IgD-negative memory B cell (primary cell): Measurements from ENCODE around the gene LMX1B. TPM values are rescaled to one million over a fixed set of nuclear protein-coding genes. Genes with fewer than 3 reads are reported as not detected.
A peak's percentile ranks its signal among the peaks of the same experiment; 100 is the strongest.

Experiments used
- H3K27ac Mint-ChIP-seq, 3 donors: one replicate each; pipeline ENCODE4 v1.8.0; 2020 to 2022; ENCODE audit warnings: mild to moderate bottlenecking in 3 of 3, mixed read lengths in 3 of 3, moderate library complexity in 1 of 3
- H3K27me3 Mint-ChIP-seq: one replicate; pipeline ENCODE4 v1.8.0; 2021; ENCODE audit warnings: mixed read lengths
- H3K36me3 Mint-ChIP-seq: one replicate; pipeline ENCODE4 v1.8.0; 2020; ENCODE audit warnings: mild to moderate bottlenecking, mixed read lengths
- H3K4me1 Mint-ChIP-seq, 3 donors: one replicate each; pipeline ENCODE4 v1.8.0; 2020 to 2022; ENCODE audit warnings: mixed read lengths in 3 of 3, mild to moderate bottlenecking in 1 of 3
- H3K4me3 Mint-ChIP-seq, 4 donors: one replicate each; pipeline ENCODE4 v1.8.0; 2020 to 2022; ENCODE audit warnings: mild to moderate bottlenecking in 4 of 4, mixed read lengths in 4 of 4, moderate library complexity in 3 of 4
- H3K9me3 Mint-ChIP-seq, 3 donors: one replicate each; pipeline ENCODE4 v1.8.0; 2020 to 2021; ENCODE audit warnings: mixed read lengths in 3 of 3, mild to moderate bottlenecking in 1 of 3
- polyA plus RNA-seq: library from polyadenylated mRNA; unstranded; fragments of 300-500 nt; fragmentation: Illumina TruSeq; gene quantifications from one replicate; pipeline ENCODE4 v1.2.3, GENCODE V29; 2021

LMX1B gene
- polyA plus RNA-seq, 1 donor from 2014 or later, result not detected

GRCh38 chr9:126628146-126628545 lies 14.4 kb downstream of the LMX1B start:
- H3K36me3 Mint-ChIP-seq, result no peaks in the 10 kb centered on the region
- H3K27me3 Mint-ChIP-seq, result peaks cover 68% of the 10 kb centered on the region
- H3K27ac Mint-ChIP-seq, result no peak overlapping the region
- H3K9me3 Mint-ChIP-seq, result peaks cover 0 to 2% (median 0%) of the 10 kb centered on the region in 3 donors
- H3K4me3 Mint-ChIP-seq, result peak overlapping the region in 1 of 4 donors; percentile 54
- peaks cover 8 to 13% (median 11%) of the 10 kb centered on the region in 3 donors for H3K4me1 Mint-ChIP-seq

- Mint-ChIP-seq H3K4me1 (peaks cover 8 to 13% (median 11%) of the 10 kb centered on the region in 3 donors), H3K9me3 (peaks cover 0 to 2% (median 0%) of the 10 kb centered on the region in 3 donors), H3K4me3 (peak overlapping the region in 1 of 4 donors; percentile 54), H3K27ac (peak overlapping the region in 1 of 3 donors; percentile 42), H3K36me3 (no peaks in the 10 kb centered on the region), H3K27me3 (peaks cover 69% of the 10 kb centered on the region)
Measured at GRCh38 chr9:126628969-126629674, 15.4 kb downstream of the LMX1B start.

- Mint-ChIP-seq H3K27me3 (peaks cover 65% of the 10 kb centered on the region), H3K4me1 (peaks cover 5 to 13% (median 10%) of the 10 kb centered on the region in 3 donors), H3K27ac (peak overlapping the region in 1 of 3 donors; percentile 59), H3K4me3 (no peak overlapping the region), H3K9me3 (peaks cover 0 to 2% (median 0%) of the 10 kb centered on the region in 3 donors), H3K36me3 (no peaks in the 10 kb centered on the region)
Measured at GRCh38 chr9:126630458-126631237, 16.9 kb downstream of the LMX1B start.

GRCh38 chr9:126631254-126631653 lies 17.5 kb downstream of the LMX1B start:
- Mint-ChIP-seq H3K9me3 (peaks cover 0 to 2% (median 0%) of the 10 kb centered on the region in 3 donors), H3K27me3 (peaks cover 63% of the 10 kb centered on the region), H3K36me3 (no peaks in the 10 kb centered on the region), H3K4me1 (peaks cover 3 to 9% (median 7%) of the 10 kb centered on the region in 3 donors), H3K27ac (no peak overlapping the region), H3K4me3 (no peak overlapping the region)

GRCh38 chr9:126633881-126634558 lies 20.3 kb downstream of the LMX1B start:
- no peak overlapping the region for H3K27ac Mint-ChIP-seq
- H3K4me1 Mint-ChIP-seq, result peaks cover 0 to 5% (median 5%) of the 10 kb centered on the region in 3 donors
- no peaks in the 10 kb centered on the region for H3K9me3 Mint-ChIP-seq
- H3K4me3 Mint-ChIP-seq, result no peak overlapping the region
- H3K36me3 Mint-ChIP-seq, result no peaks in the 10 kb centered on the region
- H3K27me3 Mint-ChIP-seq, result peaks cover 58% of the 10 kb centered on the region

- H3K9me3 Mint-ChIP-seq, result no peaks in the 10 kb centered on the region
Measured at GRCh38 chr9:126635061-126635460, 21.3 kb downstream of the LMX1B start.

GRCh38 chr9:126635661-126636439 lies 22.1 kb downstream of the LMX1B start:
- H3K4me1 Mint-ChIP-seq, result peaks cover 0 to 5% (median 3%) of the 10 kb centered on the region in 3 donors
- no peak overlapping the region for H3K27ac Mint-ChIP-seq
- H3K4me3 Mint-ChIP-seq, result no peak overlapping the region
- H3K9me3 Mint-ChIP-seq, result no peaks in the 10 kb centered on the region
- H3K27me3 Mint-ChIP-seq, result peaks cover 50% of the 10 kb centered on the region
- H3K36me3 Mint-ChIP-seq, result no peaks in the 10 kb centered on the region

More at GRCh38 chr9:126635061-126635460, 21.3 kb downstream of the LMX1B start:
- H3K27me3 Mint-ChIP-seq, result peaks cover 57% of the 10 kb centered on the region
- H3K27ac Mint-ChIP-seq, result no peak overlapping the region
- no peak overlapping the region for H3K4me3 Mint-ChIP-seq
- peaks cover 0 to 5% (median 5%) of the 10 kb centered on the region in 3 donors for H3K4me1 Mint-ChIP-seq
- no peaks in the 10 kb centered on the region for H3K36me3 Mint-ChIP-seq

GRCh38 chr9:126636983-126637798 lies 23.5 kb downstream of the LMX1B start:
- Mint-ChIP-seq H3K4me1 (peaks cover 0 to 5% (median 3%) of the 10 kb centered on the region in 3 donors), H3K36me3 (no peaks in the 10 kb centered on the region), H3K27me3 (peaks cover 41% of the 10 kb centered on the region), H3K27ac (peak overlapping the region in 1 of 3 donors; percentile 40), H3K9me3 (no peaks in the 10 kb centered on the region), H3K4me3 (no peak overlapping the region)

GRCh38 chr9:126638571-126639132 lies 24.9 kb downstream of the LMX1B start:
- peak overlapping the region in 1 of 4 donors; percentile 75 for H3K4me3 Mint-ChIP-seq

GRCh38 chr9:126639318-126640000 lies 25.7 kb downstream of the LMX1B start:
- H3K27me3 Mint-ChIP-seq, result peaks cover 41% of the 10 kb centered on the region
- H3K27ac Mint-ChIP-seq, result peak overlapping the region in 1 of 3 donors; percentile 59
- peak overlapping the region in 1 of 4 donors; percentile 82 for H3K4me3 Mint-ChIP-seq
- H3K9me3 Mint-ChIP-seq, result no peaks in the 10 kb centered on the region
- H3K36me3 Mint-ChIP-seq, result no peaks in the 10 kb centered on the region
- peaks cover 0 to 6% (median 3%) of the 10 kb centered on the region in 3 donors for H3K4me1 Mint-ChIP-seq

More at GRCh38 chr9:126638571-126639132, 24.9 kb downstream of the LMX1B start:
- Mint-ChIP-seq H3K4me1 (peaks cover 0 to 6% (median 3%) of the 10 kb centered on the region in 3 donors), H3K36me3 (no peaks in the 10 kb centered on the region), H3K27me3 (peaks cover 40% of the 10 kb centered on the region), H3K27ac (peak overlapping the region in 1 of 3 donors; percentile 59), H3K9me3 (no peaks in the 10 kb centered on the region)

GRCh38 chr9:126641118-126641851 lies 27.6 kb downstream of the LMX1B start:
- no peak overlapping the region for H3K4me3 Mint-ChIP-seq
- H3K9me3 Mint-ChIP-seq, result no peaks in the 10 kb centered on the region
- H3K4me1 Mint-ChIP-seq, result peaks cover 0 to 6% (median 3%) of the 10 kb centered on the region in 3 donors
- peaks cover 45% of the 10 kb centered on the region for H3K27me3 Mint-ChIP-seq
- H3K27ac Mint-ChIP-seq, result no peak overlapping the region
- no peaks in the 10 kb centered on the region for H3K36me3 Mint-ChIP-seq

- Mint-ChIP-seq H3K4me3 (no peak overlapping the region), H3K9me3 (no peaks in the 10 kb centered on the region), H3K27ac (no peak overlapping the region)
Measured at GRCh38 chr9:126642010-126642744, 28.4 kb downstream of the LMX1B start.

More at GRCh38 chr9:126642010-126642744, 28.4 kb downstream of the LMX1B start:
- no peaks in the 10 kb centered on the region for H3K36me3 Mint-ChIP-seq
- H3K4me1 Mint-ChIP-seq, result peaks cover 0 to 6% (median 3%) of the 10 kb centered on the region in 3 donors
- H3K27me3 Mint-ChIP-seq, result peaks cover 41% of the 10 kb centered on the region
